Kidney (tissue), 14 donors: Measurements from ENCODE around the gene LRRC8C. TPM values are rescaled to one million over a fixed set of nuclear protein-coding genes. Genes with fewer than 3 reads are reported as not detected.

Experiments
- DNase-seq, 5 donors: peaks; one replicate each; pipeline ENCODE4 v3.0.0-alpha.2; 2013 to 2020
- FAIRE-seq: peaks from 2 replicates; lab custom pipeline; 2012; peaks lifted over from hg19 to GRCh38; lab: Jason Lieb, UNC
- H3K27ac ChIP-seq, 2 donors: one replicate each; pipeline ENCODE4 v1.7.0; 2013; ENCODE audit warnings: low read depth in 2 of 2, low read length in 2 of 2, inconsistent platforms in 1 of 2
- H3K27me3 ChIP-seq: one replicate; pipeline ENCODE4 v1.7.1; 2013; ENCODE audit warnings: low read length, inconsistent platforms; ENCODE audit not compliant: control insufficient read depth, insufficient read depth
- H3K36me3 ChIP-seq, 3 donors: one replicate each; pipeline versions ENCODE4 v1.7.0 to v1.7.1; 2013; ENCODE audit warnings: low read length in 3 of 3, control low read depth in 1 of 3, inconsistent platforms in 1 of 3; ENCODE audit not compliant: insufficient read depth in 3 of 3, control insufficient read depth in 2 of 3
- H3K4me1 ChIP-seq, 3 donors: one replicate each; pipeline versions ENCODE4 v1.7.0 to v1.7.1; 2013; ENCODE audit warnings: low read length in 3 of 3, inconsistent platforms in 1 of 3, low read depth in 1 of 3; ENCODE audit not compliant: control insufficient read depth in 2 of 3, insufficient read depth in 2 of 3
- H3K4me3 ChIP-seq, 3 donors: one replicate each; pipeline versions ENCODE4 v1.7.0 to v1.8.1; 2013; ENCODE audit warnings: low read length in 3 of 3, control low read depth in 1 of 3, inconsistent platforms in 1 of 3
- H3K9ac ChIP-seq, 3 donors: one replicate each; pipeline versions ENCODE4 v1.7.0 to v1.7.1; 2013; ENCODE audit warnings: low read length in 3 of 3, control low read depth in 1 of 3, inconsistent platforms in 1 of 3
- H3K9me3 ChIP-seq, 3 donors: one replicate each; pipeline versions ENCODE4 v1.7.0 to v1.7.1; 2013; ENCODE audit warnings: low read length in 3 of 3, control low read depth in 1 of 3, inconsistent platforms in 1 of 3; ENCODE audit not compliant: control insufficient read depth in 2 of 3, insufficient read depth in 1 of 3
- CTCF ChIP-seq: IDR thresholded peaks from 3 replicates; pipeline ENCODE4 v1.5.1; 2012; ENCODE audit warnings: mild to moderate bottlenecking, moderate library complexity, borderline replicate concordance; ENCODE audit not compliant: insufficient read depth; ENCODE audit errors: extremely low read depth
- intact Hi-C: fragments of 100-400 bp; cut with DNase I; formaldehyde crosslinking; loops from one replicate; pipeline ENCODE4 v1.11.1; 2022
- polyA plus RNA-seq: library from polyadenylated mRNA; stranded (reverse); fragments of 350-450 nt; fragmentation: Illumina TruSeq; extraction: RNeasy Lipid Tissue Mini Kit (QIAGEN cat#74804); gene quantifications from one replicate; pipeline ENCODE4 v1.2.3, GENCODE V29; 2014; ENCODE audit warnings: low read depth, low replicate concordance; ENCODE audit not compliant: insufficient read depth
- total RNA-seq: library from RNA; stranded (reverse); fragmentation: NEBNext Ultra II Directional; extraction: Animal tissue kit (Norgen Biotek cat#: 25700); gene quantifications from one replicate; pipeline ENCODE4 v1.2.1, GENCODE V29; 2021
- donor health status: control.
- donor health status: control.
- donor health status: control.
- donor health status: control.
- donor health status: control.
- donor health status: DM: yes; HTN: yes; CAD: no.
- donor health status: Normal renal cell carcinoma (clear cell type).

Gene LRRC8C
- total and polyA plus RNA-seq, 2 donors from 2014 or later: 2.6 to 12.7 TPM

GRCh38 chr1:89660224-89661061 lies 27.5 kb downstream of the LRRC8C start:
- Histone ChIP-seq H3K4me1 (no peaks in the 10 kb centered on the region), H3K27me3 (no peaks in the 10 kb centered on the region), H3K27ac (no peak overlapping the region), H3K9ac (no peak overlapping the region), H3K9me3 (no peaks in the 10 kb centered on the region), H3K4me3 (no peak overlapping the region), H3K36me3 (no peaks in the 10 kb centered on the region)
- DNase-seq (no peak), FAIRE-seq (no peak)
- intact Hi-C loops: no loop called here
- TF ChIP-seq CTCF: no peak

- no peaks in the 10 kb centered on the region for H3K27me3 ChIP-seq
- H3K36me3 ChIP-seq: no peaks in the 10 kb centered on the region
- H3K4me3 ChIP-seq: no peak overlapping the region
- H3K4me1 ChIP-seq: no peaks in the 10 kb centered on the region
- FAIRE-seq: no peak
- no peak for TF ChIP-seq CTCF
- no peak overlapping the region for H3K27ac ChIP-seq
- no peak for DNase-seq
- no peaks in the 10 kb centered on the region for H3K9me3 ChIP-seq
- no peak overlapping the region for H3K9ac ChIP-seq
- intact Hi-C loops: no loop called here
Observed at GRCh38 chr1:89665941-89666340, 33.0 kb downstream of the LRRC8C start.

GRCh38 chr1:89666640-89667039 lies 33.7 kb downstream of the LRRC8C start:
- no peaks in the 10 kb centered on the region for H3K4me1 ChIP-seq
- H3K4me3 ChIP-seq: no peak overlapping the region
- no peak overlapping the region for H3K27ac ChIP-seq
- FAIRE-seq (no peak), DNase-seq (no peak)
- intact Hi-C loops: no loop called here
- no peaks in the 10 kb centered on the region for H3K9me3 ChIP-seq
- no peaks in the 10 kb centered on the region for H3K27me3 ChIP-seq
- no peak for TF ChIP-seq CTCF
- H3K36me3 ChIP-seq: no peaks in the 10 kb centered on the region
- H3K9ac ChIP-seq: no peak overlapping the region

GRCh38 chr1:89667691-89668090 lies 34.8 kb downstream of the LRRC8C start:
- H3K9me3 ChIP-seq: no peaks in the 10 kb centered on the region
- no peaks in the 10 kb centered on the region for H3K36me3 ChIP-seq
- no peak for TF ChIP-seq CTCF
- H3K27ac ChIP-seq: no peak overlapping the region
- DNase-seq (no peak), FAIRE-seq (no peak)
- no peak overlapping the region for H3K9ac ChIP-seq
- intact Hi-C loops: no loop called here
- no peaks in the 10 kb centered on the region for H3K4me1 ChIP-seq
- H3K4me3 ChIP-seq: no peak overlapping the region
- H3K27me3 ChIP-seq: no peaks in the 10 kb centered on the region
